CD14-positive monocyte (primary cell): ENCODE measurements around the gene CLEC1A. TPM values are rescaled to one million over a fixed set of nuclear protein-coding genes. Genes with fewer than 3 reads are reported as not detected.
A peak's percentile ranks its signal among the peaks of the same experiment; 100 is the strongest.

ENCODE experiments used
- DNase-seq, 3 donors: peaks; one replicate each; pipeline ENCODE4 v3.0.0-alpha.2; 2011 to 2022
- H2AFZ ChIP-seq: 2 replicates; pipeline ENCODE4 v1.6.0; 2012; ENCODE audit warnings: mild to moderate bottlenecking, low read depth, low read length, inconsistent platforms; ENCODE audit not compliant: insufficient read depth, poor library complexity, severe bottlenecking
- H3K27ac ChIP-seq, 2 donors: 1 replicate in 1 of 2; 2 replicates in 1 of 2; pipeline ENCODE4 v1.5.1; 2012 to 2013; ENCODE audit warnings: low read length in 2 of 2, control low read depth in 1 of 2, inconsistent platforms in 1 of 2, low read depth in 1 of 2, mild to moderate bottlenecking in 1 of 2
- H3K27me3 ChIP-seq, 2 donors: one replicate each; pipeline versions ENCODE4 v1.6.0 to v1.6.1; 2011 to 2013; ENCODE audit warnings: low read length in 2 of 2; ENCODE audit not compliant: control insufficient read depth in 2 of 2, insufficient read depth in 2 of 2
- H3K36me3 ChIP-seq, 2 donors: replicated peaks in 1 of 2; 1 replicate in 1 of 2; 2 replicates in 1 of 2; pipeline versions ENCODE4 v1.5.1 to v1.6.1; 2012 to 2013; ENCODE audit warnings: low read length in 2 of 2, control low read depth in 1 of 2, inconsistent platforms in 1 of 2, mild to moderate bottlenecking in 1 of 2; ENCODE audit not compliant: insufficient read depth in 2 of 2, control insufficient read depth in 1 of 2
- H3K4me1 ChIP-seq, 2 donors: 1 replicate in 1 of 2; 2 replicates in 1 of 2; pipeline versions ENCODE4 v1.5.1 to v1.6.1; 2012 to 2013; ENCODE audit warnings: low read length in 2 of 2, control low read depth in 1 of 2, inconsistent platforms in 1 of 2, mild to moderate bottlenecking in 1 of 2, moderate library complexity in 1 of 2; ENCODE audit not compliant: insufficient read depth in 2 of 2, control insufficient read depth in 1 of 2
- H3K4me2 ChIP-seq: replicated peaks from 2 replicates; pipeline ENCODE3; 2012; ENCODE audit warnings: low read length, moderate library complexity, mild to moderate bottlenecking; ENCODE audit not compliant: poor library complexity, severe bottlenecking; ENCODE audit errors: extremely low read depth
- H3K4me3 ChIP-seq, 3 experiments: fragments of 200-600 bp in 1 of 3; sonication (generic) in 1 of 3; replicated peaks in 1 of 3; 1 replicate in 2 of 3; 2 replicates in 1 of 3; pipeline ENCODE4 v1.5.1; 2011 to 2013; ENCODE audit warnings: low read length in 3 of 3, mild to moderate bottlenecking in 3 of 3, control low read depth in 2 of 3, low read depth in 2 of 3, inconsistent platforms in 1 of 3, moderate library complexity in 1 of 3
- H3K79me2 ChIP-seq: 2 replicates; pipeline ENCODE4 v1.6.0; 2012; ENCODE audit warnings: mild to moderate bottlenecking, control low read depth, inconsistent platforms, low read length, moderate library complexity; ENCODE audit not compliant: insufficient read depth
- H3K9ac ChIP-seq: 2 replicates; pipeline ENCODE4 v1.6.0; 2017; ENCODE audit warnings: low read length, mild to moderate bottlenecking; ENCODE audit not compliant: insufficient read depth, poor library complexity, severe bottlenecking
- H3K9me3 ChIP-seq, 2 donors: replicated peaks in 1 of 2; 1 replicate in 1 of 2; 2 replicates in 1 of 2; pipeline versions ENCODE4 v1.5.1 to v1.6.1; 2012 to 2013; ENCODE audit warnings: low read length in 2 of 2, control low read depth in 1 of 2; ENCODE audit not compliant: control insufficient read depth in 1 of 2, insufficient read depth in 1 of 2
- H4K20me1 ChIP-seq: 2 replicates; pipeline ENCODE4 v1.6.0; 2012; ENCODE audit warnings: mild to moderate bottlenecking, low read length, control low read depth, moderate library complexity; ENCODE audit not compliant: insufficient read depth
- H3K27ac Mint-ChIP-seq, 7 donors: one replicate each; pipeline ENCODE4 v1.8.0; 2020; ENCODE audit warnings: mild to moderate bottlenecking in 7 of 7, mixed read lengths in 7 of 7, moderate library complexity in 6 of 7, inconsistent platforms in 2 of 7
- H3K27me3 Mint-ChIP-seq, 3 donors: one replicate each; pipeline ENCODE4 v1.8.0; 2021 to 2022; ENCODE audit warnings: low read depth in 3 of 3, mild to moderate bottlenecking in 3 of 3, mixed read lengths in 3 of 3, moderate library complexity in 3 of 3, inconsistent platforms in 1 of 3
- H3K36me3 Mint-ChIP-seq, 2 donors: one replicate each; pipeline ENCODE4 v1.8.0; 2020; ENCODE audit warnings: mixed read lengths in 2 of 2, inconsistent platforms in 1 of 2, mild to moderate bottlenecking in 1 of 2
- H3K4me1 Mint-ChIP-seq: one replicate; pipeline ENCODE4 v1.8.0; 2020; ENCODE audit warnings: mild to moderate bottlenecking, mixed read lengths
- H3K4me3 Mint-ChIP-seq, 2 donors: one replicate each; pipeline ENCODE4 v1.8.0; 2020; ENCODE audit warnings: mild to moderate bottlenecking in 2 of 2, mixed read lengths in 2 of 2, moderate library complexity in 1 of 2
- H3K9me3 Mint-ChIP-seq, 7 donors: one replicate each; pipeline ENCODE4 v1.8.0; 2020 to 2022; ENCODE audit warnings: mixed read lengths in 7 of 7, mild to moderate bottlenecking in 6 of 7, moderate library complexity in 6 of 7, inconsistent platforms in 2 of 7
- CTCF ChIP-seq: fragments of 200-600 bp; IDR thresholded peaks from one replicate; pipeline ENCODE4 v1.8.0; 2022; ENCODE audit warnings: antibody characterized with exemption, mild to moderate bottlenecking
- WGBS: methylation state at CpG from one replicate; pipeline ENCODE4 v1.1.5; 2013; ENCODE audit warnings: missing lambda C conversion rate; ENCODE audit not compliant: insufficient coverage; 5-methylcytosine and 5-hydroxymethylcytosine counted together
- intact Hi-C, 2 donors: fragments of 100-400 bp; cut with micrococcal nuclease; formaldehyde crosslinking; loops; one replicate each; pipeline versions ENCODE4 v1.15.0 to v1.15.1; 2023
- polyA plus RNA-seq, 3 donors: library from polyadenylated mRNA; depleted of rRNA in 1 of 3; unstranded in 2 of 3; stranded (reverse) in 1 of 3; fragments of 300-500 nt in 2 of 3; fragments of >200 nt in 1 of 3; fragmentation: Illumina TruSeq in 2 of 3; gene quantifications; 1 replicate in 2 of 3; 2 replicates in 1 of 3; pipeline ENCODE4 v1.2.3, GENCODE V29; 2012 to 2021

Gene CLEC1A
- polyA plus RNA-seq, 3 donors: 0.90 to 7.9 (median 1.1) TPM

- Mint-ChIP-seq H3K27me3 (peaks cover 0 to 3% (median 0%) of the 10 kb centered on the region in 3 donors), H3K36me3 (peaks cover 7 to 9% of the 10 kb centered on the region in 2 donors), H3K27ac (no peak overlapping the region), H3K4me3 (no peak overlapping the region), H3K4me1 (peaks cover 41% of the 10 kb centered on the region), H3K9me3 (no peaks in the 10 kb centered on the region)
- Histone ChIP-seq H3K9ac (no peak overlapping the region), H3K27ac (no peak overlapping the region), H2AFZ (no peak overlapping the region), H3K4me1 (peaks cover 54 to 55% of the 10 kb centered on the region in 2 donors), H3K4me2 (no peak overlapping the region), H3K4me3 (no peak overlapping the region), H3K9me3 (no peaks in the 10 kb centered on the region), H3K79me2 (no peaks in the 10 kb centered on the region), H4K20me1 (no peaks in the 10 kb centered on the region), H3K36me3 (peaks cover 0 to 6% of the 10 kb centered on the region in 2 donors), H3K27me3 (no peaks in the 10 kb centered on the region)
- peak in 1 of 3 donors; percentile 45 for DNase-seq
- intact Hi-C loops: no loop called here
- no CpG with 5 or more reads among the region's 3 CpGs for WGBS
- TF ChIP-seq CTCF: no peak
These were observed 1.3 kb downstream of the CLEC1A start for GRCh38 chr12:10097521-10097920.

GRCh38 chr12:10095971-10096370 lies 2.8 kb downstream of the CLEC1A start:
- no peak for TF ChIP-seq CTCF
- H3K4me3 Mint-ChIP-seq: no peak overlapping the region

More at GRCh38 chr12:10095971-10096370, 2.8 kb downstream of the CLEC1A start:
- H3K79me2 ChIP-seq: no peaks in the 10 kb centered on the region
- no peaks in the 10 kb centered on the region for H3K9me3 Mint-ChIP-seq
- no peak overlapping the region for H2AFZ ChIP-seq
- H3K27ac ChIP-seq: no peak overlapping the region
- peaks cover 38 to 40% of the 10 kb centered on the region in 2 donors for H3K4me1 ChIP-seq
- no peak overlapping the region for H3K9ac ChIP-seq
- H4K20me1 ChIP-seq: no peaks in the 10 kb centered on the region
- H3K36me3 ChIP-seq: peaks cover 0 to 6% of the 10 kb centered on the region in 2 donors
- H3K4me1 Mint-ChIP-seq: peaks cover 26% of the 10 kb centered on the region
- H3K4me3 ChIP-seq: no peak overlapping the region
- intact Hi-C loops: no loop called here
- H3K9me3 ChIP-seq: no peaks in the 10 kb centered on the region
- no peaks in the 10 kb centered on the region for H3K27me3 Mint-ChIP-seq
- H3K4me2 ChIP-seq: no peak overlapping the region
- DNase-seq: no peak
- H3K27me3 ChIP-seq: no peaks in the 10 kb centered on the region
- H3K27ac Mint-ChIP-seq: no peak overlapping the region
- 95% methylated on average over 3 of the region's 3 CpGs for WGBS
- H3K36me3 Mint-ChIP-seq: peaks cover 4 to 7% of the 10 kb centered on the region in 2 donors
